Hepatocyte (in vitro differentiated cells): Measurements from ENCODE around the gene OR51B4.

Source experiments
- EZH2 ChIP-seq: fragments of 200-600 bp; sonication (generic); IDR thresholded peaks from 2 replicates; pipeline ENCODE4 v1.6.1; 2016; ENCODE audit warnings: antibody characterized with exemption, mild to moderate bottlenecking, borderline replicate concordance
- TF ChIP-seq, protein P1 (sequence below): fragments of 200-600 bp; sonication (generic); IDR thresholded peaks from 2 replicates; pipeline ENCODE4 v1.5.1; 2016; ENCODE audit warnings: antibody characterized with exemption, mild to moderate bottlenecking; ENCODE audit not compliant: poor library complexity

DNA sequence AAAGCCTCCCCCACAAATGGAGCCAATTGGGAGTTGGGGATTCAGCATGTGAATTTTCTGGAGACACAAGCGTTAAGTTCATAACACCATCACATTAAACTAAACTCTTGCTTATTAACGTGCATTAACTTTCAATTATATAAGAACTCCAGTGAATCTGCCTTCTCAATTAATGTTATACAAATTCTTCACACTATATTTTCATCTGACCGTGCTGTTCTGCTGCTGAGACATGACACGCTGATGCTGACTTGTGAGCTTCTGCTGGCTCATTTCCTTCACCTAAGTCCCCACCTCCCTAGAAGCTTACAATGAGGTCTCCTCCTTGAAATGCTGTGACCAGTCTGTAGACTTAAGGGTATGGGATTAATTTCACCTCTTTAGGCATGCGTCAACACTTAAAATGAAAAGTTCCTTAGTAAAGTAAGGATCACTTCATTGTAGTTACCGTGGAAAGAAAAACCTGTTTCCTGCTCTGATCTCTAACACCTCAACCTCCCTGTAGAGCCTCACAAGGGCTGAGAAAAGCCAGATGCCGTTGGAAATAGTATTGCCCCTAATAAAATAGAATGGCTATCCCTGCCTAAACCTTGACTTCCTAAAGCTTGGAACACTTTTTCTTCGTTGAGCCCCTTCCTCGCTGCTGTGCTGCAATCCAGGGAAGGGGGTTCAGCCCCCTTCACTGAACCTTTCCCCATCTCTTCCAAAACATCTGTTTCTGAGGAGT is 49.4 kb downstream of the OR51B4 start:
- TF ChIP-seq, protein P1, sequence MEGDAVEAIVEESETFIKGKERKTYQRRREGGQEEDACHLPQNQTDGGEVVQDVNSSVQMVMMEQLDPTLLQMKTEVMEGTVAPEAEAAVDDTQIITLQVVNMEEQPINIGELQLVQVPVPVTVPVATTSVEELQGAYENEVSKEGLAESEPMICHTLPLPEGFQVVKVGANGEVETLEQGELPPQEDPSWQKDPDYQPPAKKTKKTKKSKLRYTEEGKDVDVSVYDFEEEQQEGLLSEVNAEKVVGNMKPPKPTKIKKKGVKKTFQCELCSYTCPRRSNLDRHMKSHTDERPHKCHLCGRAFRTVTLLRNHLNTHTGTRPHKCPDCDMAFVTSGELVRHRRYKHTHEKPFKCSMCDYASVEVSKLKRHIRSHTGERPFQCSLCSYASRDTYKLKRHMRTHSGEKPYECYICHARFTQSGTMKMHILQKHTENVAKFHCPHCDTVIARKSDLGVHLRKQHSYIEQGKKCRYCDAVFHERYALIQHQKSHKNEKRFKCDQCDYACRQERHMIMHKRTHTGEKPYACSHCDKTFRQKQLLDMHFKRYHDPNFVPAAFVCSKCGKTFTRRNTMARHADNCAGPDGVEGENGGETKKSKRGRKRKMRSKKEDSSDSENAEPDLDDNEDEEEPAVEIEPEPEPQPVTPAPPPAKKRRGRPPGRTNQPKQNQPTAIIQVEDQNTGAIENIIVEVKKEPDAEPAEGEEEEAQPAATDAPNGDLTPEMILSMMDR, result no peak
- no peak for TF ChIP-seq EZH2
